ENCODE measurements around the gene CXCL17. TPM values are rescaled to one million over a fixed set of nuclear protein-coding genes. Genes with fewer than 3 reads are reported as not detected.

Gene CXCL17
- total RNA-seq, 2 donors from 2014 or later: not detected

GRCh38 chr19:42388851-42389489, 53.8 kb downstream of the CXCL17 start:
- no peak overlapping the region for H3K4me3 ChIP-seq
- no peak for DNase-seq (ENCODE audit: low spot score)
- no peak overlapping the region for H3K27ac ChIP-seq
- H3K9me3 ChIP-seq: no peaks in the 10 kb centered on the region
- H3K4me1 ChIP-seq: peaks cover 0 to 10% of the 10 kb centered on the region in 2 donors
- TF ChIP-seq CTCF (IDR thresholded peaks at IDR 0.05): no peak
- no peaks in the 10 kb centered on the region for H3K36me3 ChIP-seq
- peaks cover 0 to 4% of the 10 kb centered on the region in 2 donors for H3K27me3 ChIP-seq

- H3K27ac ChIP-seq: peak overlapping the region in 1 of 2 donors; percentile 24
- H3K9me3 ChIP-seq: no peaks in the 10 kb centered on the region
- peaks cover 0 to 4% of the 10 kb centered on the region in 2 donors for H3K27me3 ChIP-seq
Measured at GRCh38 chr19:42386974-42387707, 55.6 kb downstream of the CXCL17 start.

GRCh38 chr19:42380155-42380554, 62.6 kb downstream of the CXCL17 start:
- Histone ChIP-seq H3K36me3 (peaks cover under 1% of the 10 kb centered on the region), H3K4me3 (no peak overlapping the region), H3K27ac (no peak overlapping the region), H3K4me1 (no peaks in the 10 kb centered on the region), H3K27me3 (no peaks in the 10 kb centered on the region), H3K9me3 (no peaks in the 10 kb centered on the region)
- DNase-seq (ENCODE audit: low spot score): no peak
- TF ChIP-seq CTCF (IDR thresholded peaks at IDR 0.05): no peak

More at GRCh38 chr19:42386974-42387707, 55.6 kb downstream of the CXCL17 start:
- Histone ChIP-seq H3K36me3 (no peaks in the 10 kb centered on the region), H3K4me3 (peak overlapping the region; percentile 14 to 51), H3K4me1 (peaks cover 0 to 10% of the 10 kb centered on the region in 2 donors)
- peak; percentile 35 to 62 for TF ChIP-seq CTCF (IDR thresholded peaks at IDR 0.05)
- peak; percentile 61 for DNase-seq (ENCODE audit: low spot score)

Other genes starting within 250 kb of the CXCL17 start
- gene DEDD2, start 225.3 kb downstream of the CXCL17 start, total RNA-seq: 10 to 100 TPM; 19.2 to 24.8 TPM
- 1 to 10 TPM; 2.6 to 5.4 TPM for gene ZNF526, start 222.6 kb downstream of the CXCL17 start, total RNA-seq
- gene GSK3A, start 200.3 kb downstream of the CXCL17 start, total RNA-seq: 10 to 100 TPM; 18.1 to 27.9 TPM
- gene ERF, start 187.8 kb downstream of the CXCL17 start, total RNA-seq: 10 to 100 TPM; 26.8 to 34.9 TPM
- 10 to 100 TPM; 27.4 to 53.5 TPM for gene CIC, start 173.7 kb downstream of the CXCL17 start, total RNA-seq
- gene PRR19, start 140.8 kb downstream of the CXCL17 start, total RNA-seq: under 1 TPM in 1 of 2 donors, not detected in 1; 0.59 TPM
- gene PAFAH1B3, start 140.3 kb downstream of the CXCL17 start, total RNA-seq: 1 to 10 TPM; 2.2 to 8.2 TPM
- under 1 TPM in 1 of 2 donors, not detected in 1; 0.94 TPM for gene TMEM145, start 129.6 kb downstream of the CXCL17 start, total RNA-seq
- 10 to 100 TPM; 24.3 to 31.2 TPM for gene MEGF8, start 117.3 kb downstream of the CXCL17 start, total RNA-seq
- gene CNFN, start 52.6 kb downstream of the CXCL17 start, total RNA-seq: 1 to 10 TPM in 1 of 2 donors, not detected in 1; 1.1 TPM
- 10 to 100 TPM; 11.6 to 36.5 TPM for gene LIPE, start 15.6 kb downstream of the CXCL17 start, total RNA-seq
- gene CEACAM1, start 85.5 kb upstream of the CXCL17 start, total RNA-seq: under 1 TPM; 0.78 to 0.94 TPM
- not detected for gene CEACAM8, start 152.0 kb upstream of the CXCL17 start, total RNA-seq